A673 (cell line): Measurements from ENCODE around the gene TGFA.

ENCODE experiments used
- CTCF ChIP-seq: fragments of 300-800, 200-600 bp; sonication (generic); conservative IDR thresholded peaks from 2 replicates; pipeline ENCODE4 v1.5.1; 2017; ENCODE audit warnings: low read depth, mild to moderate bottlenecking, antibody characterized with exemption, low read length, moderate library complexity, mixed read lengths
- EZH2 ChIP-seq: fragments of 200-600 bp; sonication (generic); IDR thresholded peaks from 2 replicates; pipeline ENCODE4 v1.6.1; 2017; ENCODE audit warnings: borderline replicate concordance, low read depth, mild to moderate bottlenecking, mixed read lengths, antibody characterized with exemption, low read length; ENCODE audit not compliant: poor library complexity, severe bottlenecking

GRCh38 chr2:70467831-70468779, 85.5 kb downstream of the TGFA start:
- TF ChIP-seq EZH2 (no peak), CTCF (no peak)
